Measurements from ENCODE around the gene FAM133A. TPM values are rescaled to one million over a fixed set of nuclear protein-coding genes. Genes with fewer than 3 reads are reported as not detected.

FAM133A gene
- polyA plus RNA-seq, 3 donors = not detected

DNA sequence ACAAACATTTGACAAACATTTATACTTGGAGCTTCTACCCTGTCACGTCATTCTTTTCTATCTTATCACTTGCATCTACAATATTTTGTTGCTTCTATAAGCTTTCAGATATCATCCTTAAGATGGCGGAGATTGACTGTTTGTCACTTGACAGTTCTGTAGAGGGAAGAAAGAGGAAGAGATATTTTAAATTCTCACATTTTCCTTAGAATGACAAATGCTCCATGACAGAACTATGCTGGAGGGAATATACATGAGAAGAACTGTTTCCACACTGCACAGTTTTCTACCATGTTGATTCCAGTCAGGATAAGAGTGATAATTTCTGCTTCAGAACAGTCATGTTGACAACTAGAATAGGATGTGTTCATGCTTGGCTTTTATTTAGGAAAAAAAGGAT lies 29.7 kb downstream of the FAM133A start:
- Mint-ChIP-seq H3K4me1 (no peaks in the 10 kb centered on the region), H3K36me3 (no peaks in the 10 kb centered on the region), H3K27ac (no peak overlapping the region), H3K27me3 (ENCODE audit: low read depth in 3 of 3) (no peaks in the 10 kb centered on the region), H3K4me3 (no peak overlapping the region), H3K9me3 (peaks cover 0 to 3% (median 1%) of the 10 kb centered on the region in 7 donors)
- no peaks in the 10 kb centered on the region for H4K20me1 ChIP-seq (ENCODE audit: insufficient read depth, low read length)
- TF ChIP-seq, protein P1, sequence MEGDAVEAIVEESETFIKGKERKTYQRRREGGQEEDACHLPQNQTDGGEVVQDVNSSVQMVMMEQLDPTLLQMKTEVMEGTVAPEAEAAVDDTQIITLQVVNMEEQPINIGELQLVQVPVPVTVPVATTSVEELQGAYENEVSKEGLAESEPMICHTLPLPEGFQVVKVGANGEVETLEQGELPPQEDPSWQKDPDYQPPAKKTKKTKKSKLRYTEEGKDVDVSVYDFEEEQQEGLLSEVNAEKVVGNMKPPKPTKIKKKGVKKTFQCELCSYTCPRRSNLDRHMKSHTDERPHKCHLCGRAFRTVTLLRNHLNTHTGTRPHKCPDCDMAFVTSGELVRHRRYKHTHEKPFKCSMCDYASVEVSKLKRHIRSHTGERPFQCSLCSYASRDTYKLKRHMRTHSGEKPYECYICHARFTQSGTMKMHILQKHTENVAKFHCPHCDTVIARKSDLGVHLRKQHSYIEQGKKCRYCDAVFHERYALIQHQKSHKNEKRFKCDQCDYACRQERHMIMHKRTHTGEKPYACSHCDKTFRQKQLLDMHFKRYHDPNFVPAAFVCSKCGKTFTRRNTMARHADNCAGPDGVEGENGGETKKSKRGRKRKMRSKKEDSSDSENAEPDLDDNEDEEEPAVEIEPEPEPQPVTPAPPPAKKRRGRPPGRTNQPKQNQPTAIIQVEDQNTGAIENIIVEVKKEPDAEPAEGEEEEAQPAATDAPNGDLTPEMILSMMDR (IDR thresholded peaks at IDR 0.05) = no peak
- WGBS (ENCODE audit: insufficient coverage) = no CpG with 5 or more reads among the region's 2 CpGs
- H3K36me3 ChIP-seq (replicated peaks in 1 of 2; ENCODE audit: control insufficient read depth in 1 of 2, insufficient read depth in 2 of 2, low read length in 2 of 2) = no peaks in the 10 kb centered on the region
- H3K9me3 ChIP-seq (replicated peaks in 1 of 2; ENCODE audit: control insufficient read depth in 1 of 2, insufficient read depth in 1 of 2, low read length in 2 of 2) = no peaks in the 10 kb centered on the region
- H3K9ac ChIP-seq (ENCODE audit: insufficient read depth, low read length, poor library complexity, severe bottlenecking) = no peak overlapping the region
- H3K4me1 ChIP-seq (ENCODE audit: control insufficient read depth in 1 of 2, insufficient read depth in 2 of 2, low read length in 2 of 2) = no peaks in the 10 kb centered on the region
- no peak overlapping the region for H3K4me3 ChIP-seq (replicated peaks in 1 of 3; ENCODE audit: low read depth in 2 of 3, low read length in 3 of 3)
- no peaks in the 10 kb centered on the region for H3K79me2 ChIP-seq (ENCODE audit: insufficient read depth, low read length)
- intact Hi-C loops (cut with micrococcal nuclease) = no loop called here
- no peak overlapping the region for H3K4me2 ChIP-seq (replicated peaks; ENCODE audit: extremely low read depth, low read length, poor library complexity, severe bottlenecking)
- no peaks in the 10 kb centered on the region for H3K27me3 ChIP-seq (ENCODE audit: control insufficient read depth in 2 of 2, insufficient read depth in 2 of 2, low read length in 2 of 2)
- no peak overlapping the region for H2AFZ ChIP-seq (ENCODE audit: insufficient read depth, low read depth, low read length, poor library complexity, severe bottlenecking)
- no peak for DNase-seq
- no peak overlapping the region for H3K27ac ChIP-seq (ENCODE audit: low read depth in 1 of 2, low read length in 2 of 2)

DNA sequence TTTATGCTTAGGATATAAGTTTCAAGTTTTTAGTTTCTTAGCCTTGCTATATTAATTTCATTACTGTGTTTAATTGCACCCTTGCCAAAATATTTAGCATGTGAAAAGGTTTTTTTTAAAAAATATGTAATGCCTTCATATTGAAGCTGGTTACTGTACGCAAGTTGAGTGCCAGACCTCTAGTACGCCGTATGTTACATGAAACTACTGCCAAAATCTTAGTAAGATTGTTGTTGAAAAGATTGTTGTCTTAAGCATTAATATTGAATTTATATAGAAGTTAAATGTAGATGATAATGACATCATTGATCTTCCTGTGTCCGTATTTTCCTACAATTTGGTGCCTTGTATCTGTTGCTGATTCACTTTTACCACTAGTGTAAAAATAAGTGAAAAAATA lies 37.1 kb downstream of the FAM133A start:
- no peaks in the 10 kb centered on the region for H3K4me1 ChIP-seq (ENCODE audit: control insufficient read depth in 1 of 2, insufficient read depth in 2 of 2, low read length in 2 of 2)
- no peak overlapping the region for H2AFZ ChIP-seq (ENCODE audit: insufficient read depth, low read depth, low read length, poor library complexity, severe bottlenecking)
- no peaks in the 10 kb centered on the region for H3K36me3 ChIP-seq (replicated peaks in 1 of 2; ENCODE audit: control insufficient read depth in 1 of 2, insufficient read depth in 2 of 2, low read length in 2 of 2)
- no CpG with 5 or more reads among the region's 4 CpGs for WGBS (ENCODE audit: insufficient coverage)
- H3K4me3 ChIP-seq (replicated peaks in 1 of 3; ENCODE audit: low read depth in 2 of 3, low read length in 3 of 3) = no peak overlapping the region
- no peak overlapping the region for H3K9ac ChIP-seq (ENCODE audit: insufficient read depth, low read length, poor library complexity, severe bottlenecking)
- Mint-ChIP-seq H3K27me3 (ENCODE audit: low read depth in 3 of 3) (no peaks in the 10 kb centered on the region), H3K4me1 (no peaks in the 10 kb centered on the region), H3K36me3 (no peaks in the 10 kb centered on the region), H3K27ac (no peak overlapping the region), H3K9me3 (peaks cover 0 to 2% (median 1%) of the 10 kb centered on the region in 7 donors), H3K4me3 (no peak overlapping the region)
- H3K79me2 ChIP-seq (ENCODE audit: insufficient read depth, low read length) = no peaks in the 10 kb centered on the region
- H3K27ac ChIP-seq (ENCODE audit: low read depth in 1 of 2, low read length in 2 of 2) = no peak overlapping the region
- TF ChIP-seq, protein P1 (IDR thresholded peaks at IDR 0.05) = no peak
- H3K27me3 ChIP-seq (ENCODE audit: control insufficient read depth in 2 of 2, insufficient read depth in 2 of 2, low read length in 2 of 2) = no peaks in the 10 kb centered on the region
- H4K20me1 ChIP-seq (ENCODE audit: insufficient read depth, low read length) = no peaks in the 10 kb centered on the region
- no peaks in the 10 kb centered on the region for H3K9me3 ChIP-seq (replicated peaks in 1 of 2; ENCODE audit: control insufficient read depth in 1 of 2, insufficient read depth in 1 of 2, low read length in 2 of 2)
- no peak overlapping the region for H3K4me2 ChIP-seq (replicated peaks; ENCODE audit: extremely low read depth, low read length, poor library complexity, severe bottlenecking)
- intact Hi-C loops (cut with micrococcal nuclease) = no loop called here
- DNase-seq = no peak
